Glutamatergic neuron (in vitro differentiated cells): Measurements from ENCODE around the gene ZMIZ1. TPM values are rescaled to one million over a fixed set of nuclear protein-coding genes. Genes with fewer than 3 reads are reported as not detected.

Source experiments
- DNase-seq: peaks from one replicate; pipeline ENCODE4 v3.0.0; 2022
- H3K27ac Mint-ChIP-seq: one replicate; pipeline ENCODE4 v1.8.0; 2020; ENCODE audit warnings: mild to moderate bottlenecking, mixed read lengths, inconsistent platforms; ENCODE audit not compliant: unreplicated experiment
- H3K27me3 Mint-ChIP-seq: one replicate; pipeline ENCODE4 v1.8.0; 2020; ENCODE audit warnings: mild to moderate bottlenecking, moderate library complexity, mixed read lengths, inconsistent platforms; ENCODE audit not compliant: unreplicated experiment
- H3K36me3 Mint-ChIP-seq: one replicate; pipeline ENCODE4 v1.8.0; 2020; ENCODE audit warnings: mild to moderate bottlenecking, mixed read lengths, inconsistent platforms; ENCODE audit not compliant: unreplicated experiment
- H3K4me1 Mint-ChIP-seq: one replicate; pipeline ENCODE4 v1.8.0; 2020; ENCODE audit warnings: mild to moderate bottlenecking, low read depth, mixed read lengths, inconsistent platforms; ENCODE audit not compliant: unreplicated experiment
- H3K4me3 Mint-ChIP-seq: one replicate; pipeline ENCODE4 v1.8.0; 2020; ENCODE audit warnings: mild to moderate bottlenecking, mixed read lengths, inconsistent platforms; ENCODE audit not compliant: unreplicated experiment
- H3K9me3 Mint-ChIP-seq: one replicate; pipeline ENCODE4 v1.8.0; 2020; ENCODE audit warnings: mild to moderate bottlenecking, moderate library complexity, mixed read lengths, inconsistent platforms; ENCODE audit not compliant: unreplicated experiment
- total RNA-seq: library from RNA; stranded (reverse); fragmentation: NEBNext Ultra II Directional; extraction: Animal tissue kit (Norgen Biotek cat#: 25700); gene quantifications from one replicate; pipeline ENCODE4 v1.2.1, GENCODE V29; 2021; ENCODE audit not compliant: unreplicated experiment
- TF ChIP-seq, protein P1 (sequence below): fragments of 200-600 bp; sonication (generic); IDR thresholded peaks from one replicate; pipeline ENCODE4 v1.5.0; 2021; ENCODE audit not compliant: partially characterized antibody, unreplicated experiment

ZMIZ1 gene
- total RNA-seq, 1 donor from 2014 or later: 230 TPM

DNA sequence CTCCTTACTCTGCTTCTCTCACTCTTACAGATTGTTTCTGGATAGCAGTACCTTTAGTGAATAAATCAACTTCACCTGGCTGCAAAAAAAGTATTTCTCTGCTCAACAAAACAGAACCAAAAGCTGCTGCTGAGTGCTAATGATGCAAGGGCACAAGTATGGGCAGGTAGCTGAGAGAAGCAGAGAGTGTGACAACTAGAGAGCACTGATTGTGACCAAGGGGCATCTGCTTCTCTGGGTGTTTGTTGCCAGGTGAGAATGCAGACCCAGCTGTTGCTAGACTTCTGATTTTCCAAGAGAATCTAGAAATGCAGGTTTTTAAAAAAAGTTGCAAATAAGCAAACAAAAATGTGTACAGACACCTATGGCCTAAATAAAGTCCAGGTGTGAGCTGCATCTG is 253.2 kb downstream of the ZMIZ1 start:
- Mint-ChIP-seq H3K9me3 (peaks cover 11% of the 10 kb centered on the region), H3K27me3 (peaks cover 18% of the 10 kb centered on the region)

DNA sequence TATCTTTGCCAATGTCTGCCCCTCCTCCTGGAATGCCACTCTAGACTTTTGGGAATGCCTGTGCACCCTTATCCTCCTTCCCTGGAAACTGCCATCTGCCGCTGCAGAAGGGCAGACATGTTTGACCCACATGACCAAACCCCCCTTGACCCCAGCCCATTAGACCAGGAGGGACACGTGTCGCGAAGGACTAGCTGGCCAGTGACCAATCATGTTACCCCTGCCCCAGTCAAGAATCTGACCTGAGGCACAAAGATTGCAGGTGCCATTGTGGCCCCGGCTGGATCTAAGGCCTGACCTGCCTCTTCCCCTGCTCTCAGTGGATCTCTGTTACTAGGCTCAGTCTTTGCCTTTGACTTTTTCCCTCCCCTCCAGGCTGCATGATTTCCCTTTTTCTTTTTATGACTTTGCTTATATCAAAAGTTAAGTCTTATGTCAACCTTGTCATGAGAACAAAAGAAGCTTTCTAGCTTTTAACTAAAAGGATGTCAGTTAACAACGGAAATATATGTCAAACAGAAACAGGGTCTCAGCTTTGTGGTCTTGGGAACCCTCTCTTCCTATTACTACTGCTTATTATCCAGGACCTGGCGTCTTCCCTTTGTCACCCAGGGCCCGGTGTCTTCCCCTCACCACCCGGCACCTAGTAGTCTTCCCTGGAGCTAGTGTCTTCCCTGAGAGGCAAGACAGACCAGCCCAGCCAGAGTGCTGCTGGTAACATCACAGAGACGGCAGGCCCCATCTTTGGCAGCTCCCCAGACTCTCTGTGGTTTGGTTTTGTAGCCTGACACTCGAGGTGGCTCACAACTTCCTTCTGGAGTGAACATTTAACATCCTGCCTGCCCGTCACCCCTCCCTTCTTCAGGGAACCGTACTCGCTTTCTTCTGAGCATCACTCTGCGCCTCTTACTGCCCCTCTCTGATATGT is 254.1 kb downstream of the ZMIZ1 start:
- Mint-ChIP-seq H3K9me3 (peaks cover 5% of the 10 kb centered on the region), H3K36me3 (peaks cover 10% of the 10 kb centered on the region), H3K27me3 (peaks cover 18% of the 10 kb centered on the region), H3K4me3 (no peak overlapping the region), H3K4me1 (peaks cover 8% of the 10 kb centered on the region), H3K27ac (no peak overlapping the region)
- TF ChIP-seq, protein P1, sequence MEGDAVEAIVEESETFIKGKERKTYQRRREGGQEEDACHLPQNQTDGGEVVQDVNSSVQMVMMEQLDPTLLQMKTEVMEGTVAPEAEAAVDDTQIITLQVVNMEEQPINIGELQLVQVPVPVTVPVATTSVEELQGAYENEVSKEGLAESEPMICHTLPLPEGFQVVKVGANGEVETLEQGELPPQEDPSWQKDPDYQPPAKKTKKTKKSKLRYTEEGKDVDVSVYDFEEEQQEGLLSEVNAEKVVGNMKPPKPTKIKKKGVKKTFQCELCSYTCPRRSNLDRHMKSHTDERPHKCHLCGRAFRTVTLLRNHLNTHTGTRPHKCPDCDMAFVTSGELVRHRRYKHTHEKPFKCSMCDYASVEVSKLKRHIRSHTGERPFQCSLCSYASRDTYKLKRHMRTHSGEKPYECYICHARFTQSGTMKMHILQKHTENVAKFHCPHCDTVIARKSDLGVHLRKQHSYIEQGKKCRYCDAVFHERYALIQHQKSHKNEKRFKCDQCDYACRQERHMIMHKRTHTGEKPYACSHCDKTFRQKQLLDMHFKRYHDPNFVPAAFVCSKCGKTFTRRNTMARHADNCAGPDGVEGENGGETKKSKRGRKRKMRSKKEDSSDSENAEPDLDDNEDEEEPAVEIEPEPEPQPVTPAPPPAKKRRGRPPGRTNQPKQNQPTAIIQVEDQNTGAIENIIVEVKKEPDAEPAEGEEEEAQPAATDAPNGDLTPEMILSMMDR: no peak
- no peak for DNase-seq

More for the DNA sequence above, 253.2 kb downstream of the ZMIZ1 start:
- H3K36me3 Mint-ChIP-seq: peaks cover 10% of the 10 kb centered on the region
- TF ChIP-seq, protein P1: no peak
- no peak for DNase-seq
- H3K4me1 Mint-ChIP-seq: peaks cover 16% of the 10 kb centered on the region
- H3K4me3 Mint-ChIP-seq: no peak overlapping the region
- no peak overlapping the region for H3K27ac Mint-ChIP-seq

DNA sequence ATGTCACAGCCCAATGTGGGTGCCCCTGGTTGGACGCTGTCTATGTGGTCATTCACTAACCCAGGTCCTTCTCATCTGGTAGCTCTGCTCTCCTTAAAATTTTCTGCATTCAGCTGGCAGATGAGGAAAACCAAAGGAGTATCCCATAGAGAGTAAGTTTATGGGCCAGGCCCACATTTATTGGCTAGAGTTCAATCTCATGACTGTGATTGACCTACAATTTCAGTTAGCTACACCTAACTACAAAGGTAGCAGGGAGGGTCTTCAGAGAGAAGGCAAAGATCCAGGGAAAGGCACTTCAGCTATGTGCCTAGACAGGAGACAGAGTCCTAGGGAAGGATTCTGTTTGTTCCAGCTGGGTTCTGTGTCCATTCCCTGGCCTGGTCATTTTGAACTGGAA is 254.8 kb downstream of the ZMIZ1 start:
- H3K27me3 Mint-ChIP-seq: peaks cover 11% of the 10 kb centered on the region
- H3K4me3 Mint-ChIP-seq: no peak overlapping the region
- peaks cover 5% of the 10 kb centered on the region for H3K9me3 Mint-ChIP-seq
- no peak overlapping the region for H3K27ac Mint-ChIP-seq
- peaks cover 9% of the 10 kb centered on the region for H3K36me3 Mint-ChIP-seq
- TF ChIP-seq, protein P1: no peak
- DNase-seq: no peak
- peaks cover 8% of the 10 kb centered on the region for H3K4me1 Mint-ChIP-seq

DNA sequence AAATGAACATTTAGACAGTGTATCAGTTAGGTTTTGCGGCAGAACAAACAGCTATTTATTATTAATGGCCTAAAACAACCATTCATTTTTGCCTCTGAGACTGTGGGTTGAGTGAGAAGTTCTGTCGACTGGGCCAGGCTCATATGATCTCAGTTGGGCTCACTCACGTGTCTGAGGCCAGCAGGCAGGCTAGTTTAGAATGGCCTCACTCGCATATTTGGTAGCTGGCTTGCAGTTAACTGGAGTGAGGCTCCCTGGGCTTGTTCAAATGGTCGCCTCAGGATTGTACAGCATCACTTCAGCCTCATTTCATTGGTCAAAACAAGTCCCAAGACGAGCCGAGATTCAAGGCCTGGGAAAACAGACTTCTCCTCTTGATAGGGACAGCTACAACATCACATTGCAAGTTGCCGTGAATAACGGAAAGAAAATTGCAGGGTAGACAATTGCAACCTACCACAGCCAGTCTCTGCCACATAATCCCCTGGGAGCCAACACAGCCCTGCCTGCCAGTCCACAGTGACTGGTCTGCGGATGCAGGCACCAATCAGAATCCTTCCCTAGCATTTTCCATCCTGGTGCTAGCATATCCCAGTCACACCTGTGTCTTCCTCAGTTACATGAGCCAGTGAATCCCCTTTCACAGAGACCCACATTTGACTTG is 255.4 kb downstream of the ZMIZ1 start:
- Mint-ChIP-seq H3K36me3 (peaks cover 4% of the 10 kb centered on the region), H3K4me1 (peaks cover 8% of the 10 kb centered on the region), H3K27ac (no peak overlapping the region), H3K4me3 (no peak overlapping the region), H3K27me3 (peaks cover 5% of the 10 kb centered on the region), H3K9me3 (peaks cover 5% of the 10 kb centered on the region)
- DNase-seq: no peak
- TF ChIP-seq, protein P1: no peak
